Stimulated activated naive B cell treated with anti-CD40 and anti-IgM and Interleukin-4, amounts not matched to agents 10 μg/mL and 1 μg/mL and 100 μg/mL, for 72 hours (primary cell): ENCODE data around the gene MAP3K5.
"Not testable (repeated sequence)": the region's sequence is repeated elsewhere in the genome, so short reads cannot be mapped to it uniquely, and the experiment has no call there.

ENCODE experiments used
- ATAC-seq, 2 donors: fragments of 150-1000 bp; cut with Tn5 transposase; replicated peaks; 2 replicates each; pipeline ENCODE4 v1.10.0; 2021; ENCODE audit warnings: moderate library complexity in 1 of 2
- DNase-seq: peaks from one replicate; pipeline ENCODE4 v3.0.0; 2021
- H3K27ac Mint-ChIP-seq: one replicate; pipeline ENCODE4 v1.8.0; 2022; ENCODE audit warnings: mild to moderate bottlenecking, mixed read lengths
- H3K27me3 Mint-ChIP-seq, 2 donors: one replicate each; pipeline ENCODE4 v1.8.0; 2022; ENCODE audit warnings: mixed read lengths in 2 of 2
- H3K36me3 Mint-ChIP-seq, 2 donors: one replicate each; pipeline ENCODE4 v1.8.0; 2022; ENCODE audit warnings: mixed read lengths in 2 of 2, mild to moderate bottlenecking in 1 of 2
- H3K4me1 Mint-ChIP-seq, 2 donors: one replicate each; pipeline ENCODE4 v1.8.0; 2022; ENCODE audit warnings: mixed read lengths in 2 of 2, mild to moderate bottlenecking in 1 of 2
- H3K4me3 Mint-ChIP-seq, 2 donors: one replicate each; pipeline ENCODE4 v1.8.0; 2022; ENCODE audit warnings: mild to moderate bottlenecking in 2 of 2, mixed read lengths in 2 of 2, moderate library complexity in 1 of 2
- H3K9me3 Mint-ChIP-seq, 2 donors: one replicate each; pipeline ENCODE4 v1.8.0; 2022; ENCODE audit warnings: mixed read lengths in 2 of 2, mild to moderate bottlenecking in 1 of 2

The MAP3K5 gene

GRCh38 chr6:136604328-136604825 is 187.9 kb downstream of the MAP3K5 start:
- no peak overlapping the region for H3K4me3 Mint-ChIP-seq
- H3K9me3 Mint-ChIP-seq, result no peaks in the 10 kb centered on the region
- peaks cover 5 to 10% of the 10 kb centered on the region in 2 donors for H3K4me1 Mint-ChIP-seq
- no peaks in the 10 kb centered on the region for H3K27me3 Mint-ChIP-seq
- H3K36me3 Mint-ChIP-seq, result peaks cover 45 to 67% of the 10 kb centered on the region in 2 donors
- DNase-seq (no peak), ATAC-seq (no peak)
- no peak overlapping the region for H3K27ac Mint-ChIP-seq

- Mint-ChIP-seq H3K9me3 (peaks cover 0 to 2% of the 10 kb centered on the region in 2 donors), H3K27me3 (no peaks in the 10 kb centered on the region), H3K27ac (no peak overlapping the region), H3K36me3 (peaks cover 47 to 69% of the 10 kb centered on the region in 2 donors), H3K4me3 (no peak overlapping the region), H3K4me1 (peaks cover 8 to 9% of the 10 kb centered on the region in 2 donors)
- ATAC-seq, result no peak
- no peak for DNase-seq
Measured at GRCh38 chr6:136600818-136601217, 191.5 kb downstream of the MAP3K5 start.

GRCh38 chr6:136599329-136600011 is 192.8 kb downstream of the MAP3K5 start:
- DNase-seq (no peak), ATAC-seq (no peak)
- H3K4me1 Mint-ChIP-seq, result peaks cover 16 to 18% of the 10 kb centered on the region in 2 donors
- no peaks in the 10 kb centered on the region for H3K27me3 Mint-ChIP-seq
- H3K27ac Mint-ChIP-seq, result no peak overlapping the region
- H3K36me3 Mint-ChIP-seq, result peaks cover 48 to 69% of the 10 kb centered on the region in 2 donors
- peaks cover 0 to 2% of the 10 kb centered on the region in 2 donors for H3K9me3 Mint-ChIP-seq
- H3K4me3 Mint-ChIP-seq, result no peak overlapping the region

GRCh38 chr6:136598048-136598447 is 194.2 kb downstream of the MAP3K5 start:
- no peak for ATAC-seq
- Mint-ChIP-seq H3K4me3 (no peak overlapping the region), H3K27me3 (no peaks in the 10 kb centered on the region), H3K36me3 (peaks cover 45 to 66% of the 10 kb centered on the region in 2 donors), H3K27ac (no peak overlapping the region), H3K4me1 (peaks cover 29 to 30% of the 10 kb centered on the region in 2 donors), H3K9me3 (peaks cover 0 to 2% of the 10 kb centered on the region in 2 donors)
- DNase-seq, result no peak

GRCh38 chr6:136594671-136595070 is 197.6 kb downstream of the MAP3K5 start:
- peak overlapping the region; percentile 90 for H3K27ac Mint-ChIP-seq
- peaks cover 35 to 41% of the 10 kb centered on the region in 2 donors for H3K4me1 Mint-ChIP-seq
- DNase-seq, result no peak
- peaks cover 65 to 68% of the 10 kb centered on the region in 2 donors for H3K36me3 Mint-ChIP-seq
- no peaks in the 10 kb centered on the region for H3K27me3 Mint-ChIP-seq
- no peak for ATAC-seq
- H3K4me3 Mint-ChIP-seq, result peak overlapping the region; percentile 76 to 78
- H3K9me3 Mint-ChIP-seq, result peaks cover 0 to 6% of the 10 kb centered on the region in 2 donors

GRCh38 chr6:136593748-136594490 is 198.4 kb downstream of the MAP3K5 start:
- H3K27me3 Mint-ChIP-seq, result no peaks in the 10 kb centered on the region
- DNase-seq (peak; percentile 68), ATAC-seq (peak; percentile 92 to 94)
- H3K4me3 Mint-ChIP-seq, result peak overlapping the region; percentile 76 to 78
- H3K4me1 Mint-ChIP-seq, result peaks cover 35 to 44% of the 10 kb centered on the region in 2 donors
- H3K27ac Mint-ChIP-seq, result peak overlapping the region; percentile 90
- H3K36me3 Mint-ChIP-seq, result peaks cover 69 to 70% of the 10 kb centered on the region in 2 donors
- peaks cover 0 to 6% of the 10 kb centered on the region in 2 donors for H3K9me3 Mint-ChIP-seq

- peaks cover 71 to 73% of the 10 kb centered on the region in 2 donors for H3K36me3 Mint-ChIP-seq
- H3K4me1 Mint-ChIP-seq, result peaks cover 36 to 49% of the 10 kb centered on the region in 2 donors
- no peak for DNase-seq
- peaks cover 0 to 9% of the 10 kb centered on the region in 2 donors for H3K9me3 Mint-ChIP-seq
- ATAC-seq, result no peak
- no peaks in the 10 kb centered on the region for H3K27me3 Mint-ChIP-seq
- H3K27ac Mint-ChIP-seq, result peak overlapping the region; percentile 90
- peak overlapping the region in 1 of 2 donors; percentile 42 for H3K4me3 Mint-ChIP-seq
Measured at GRCh38 chr6:136592930-136593673, 199.2 kb downstream of the MAP3K5 start.

- Mint-ChIP-seq H3K27ac (no peak overlapping the region), H3K9me3 (peaks cover 0 to 9% of the 10 kb centered on the region in 2 donors), H3K36me3 (peaks cover 68 to 73% of the 10 kb centered on the region in 2 donors), H3K27me3 (no peaks in the 10 kb centered on the region), H3K4me3 (no peak overlapping the region), H3K4me1 (peaks cover 37 to 56% of the 10 kb centered on the region in 2 donors)
- DNase-seq, result no peak
- no peak for ATAC-seq
Measured at GRCh38 chr6:136591617-136592016, 200.7 kb downstream of the MAP3K5 start.

- not testable (repeated sequence) for H3K4me3 Mint-ChIP-seq, H3K9me3 Mint-ChIP-seq, DNase-seq, H3K27me3 Mint-ChIP-seq, ATAC-seq
- H3K36me3 Mint-ChIP-seq, result peaks cover 63 to 70% of the 10 kb centered on the region in 2 donors
- peak overlapping the region; percentile 84 for H3K27ac Mint-ChIP-seq
- peaks cover 34 to 48% of the 10 kb centered on the region in 2 donors for H3K4me1 Mint-ChIP-seq
Measured at GRCh38 chr6:136590846-136591245, 201.4 kb downstream of the MAP3K5 start.

- H3K36me3 Mint-ChIP-seq, result peaks cover 57 to 71% of the 10 kb centered on the region in 2 donors
- H3K4me3 Mint-ChIP-seq, result no peak overlapping the region
- peaks cover 0 to 8% of the 10 kb centered on the region in 2 donors for H3K9me3 Mint-ChIP-seq
- DNase-seq, result no peak
- H3K27ac Mint-ChIP-seq, result no peak overlapping the region
- ATAC-seq, result peak; percentile 92 to 94
- H3K4me1 Mint-ChIP-seq, result peaks cover 12 to 22% of the 10 kb centered on the region in 2 donors
- no peaks in the 10 kb centered on the region for H3K27me3 Mint-ChIP-seq
Measured at GRCh38 chr6:136587527-136587926, 204.8 kb downstream of the MAP3K5 start.

GRCh38 chr6:136586295-136586694 is 206.0 kb downstream of the MAP3K5 start:
- DNase-seq (no peak), ATAC-seq (no peak)
- Mint-ChIP-seq H3K4me3 (no peak overlapping the region), H3K4me1 (peaks cover 10 to 21% of the 10 kb centered on the region in 2 donors), H3K27ac (no peak overlapping the region), H3K9me3 (peaks cover 0 to 7% of the 10 kb centered on the region in 2 donors), H3K27me3 (no peaks in the 10 kb centered on the region), H3K36me3 (peaks cover 45 to 59% of the 10 kb centered on the region in 2 donors)

- not testable (repeated sequence) for H3K9me3 Mint-ChIP-seq, H3K27ac Mint-ChIP-seq, ATAC-seq, DNase-seq, H3K4me3 Mint-ChIP-seq, H3K27me3 Mint-ChIP-seq
- Mint-ChIP-seq H3K36me3 (peaks cover 37 to 57% of the 10 kb centered on the region in 2 donors), H3K4me1 (peaks cover 8 to 15% of the 10 kb centered on the region in 2 donors)
Measured at GRCh38 chr6:136585523-136585922, 206.8 kb downstream of the MAP3K5 start.

- not testable (repeated sequence) for H3K9me3 Mint-ChIP-seq, DNase-seq, ATAC-seq, H3K27me3 Mint-ChIP-seq, H3K4me3 Mint-ChIP-seq, H3K27ac Mint-ChIP-seq
- Mint-ChIP-seq H3K36me3 (peaks cover 31 to 56% of the 10 kb centered on the region in 2 donors), H3K4me1 (peaks cover 8 to 15% of the 10 kb centered on the region in 2 donors)
Measured at GRCh38 chr6:136584290-136584689, 208.0 kb downstream of the MAP3K5 start.
